HEK293T (cell line): ENCODE measurements around the gene NEO1.

Source experiments
- CTCF ChIA-PET: fragments of 350-600 bp; formaldehyde crosslinking; extraction: SDS; loops from one replicate; lab custom pipeline; 2021; ENCODE audit warnings: antibody characterized with exemption, inconsistent platforms; lab: Yijun Ruan, JAX
- POLR2A ChIA-PET: fragments of 350-600 bp; formaldehyde crosslinking; extraction: SDS; loops from one replicate; lab custom pipeline; 2020; ENCODE audit warnings: antibody characterized with exemption, inconsistent platforms; lab: Yijun Ruan, JAX
- DNase-seq: peaks from one replicate; pipeline ENCODE4 v3.0.0; 2012; ENCODE audit warnings: mixed read lengths; ENCODE audit errors: extremely low spot score
- ARNT ChIP-seq: fragments of 450-650 bp; IDR thresholded peaks from 2 replicates; pipeline ENCODE4 v1.6.1; 2017; ENCODE audit warnings: mild to moderate bottlenecking
- BHLHE40 ChIP-seq: fragments of 450-650 bp; IDR thresholded peaks from 2 replicates; pipeline ENCODE4 v1.6.1; 2016; ENCODE audit warnings: mild to moderate bottlenecking, moderate library complexity, borderline replicate concordance
- CTBP1 ChIP-seq: fragments of 450-650 bp; IDR thresholded peaks from 2 replicates; pipeline ENCODE4 v1.6.1; 2016; ENCODE audit warnings: borderline replicate concordance
- ELF4 ChIP-seq: fragments of 450-650 bp; IDR thresholded peaks from 2 replicates; pipeline ENCODE4 v1.6.1; 2017; ENCODE audit warnings: antibody characterized with exemption
- FOXA1 ChIP-seq: fragments of 450-650 bp; IDR thresholded peaks from 2 replicates; pipeline ENCODE4 v1.6.1; 2016; ENCODE audit warnings: mild to moderate bottlenecking
- FOXK2 ChIP-seq: fragments of 450-650 bp; IDR thresholded peaks from 2 replicates; pipeline ENCODE4 v1.6.1; 2016; ENCODE audit warnings: mild to moderate bottlenecking
- FOXM1 ChIP-seq: fragments of 450-650 bp; IDR thresholded peaks from 2 replicates; pipeline ENCODE4 v1.6.1; 2017; ENCODE audit warnings: mild to moderate bottlenecking, borderline replicate concordance
- HDGF ChIP-seq: fragments of 450-650 bp; IDR thresholded peaks from 2 replicates; pipeline ENCODE4 v1.6.1; 2017; ENCODE audit warnings: antibody characterized with exemption, borderline replicate concordance
- L3MBTL2 ChIP-seq: fragments of 450-650 bp; conservative IDR thresholded peaks from 2 replicates; pipeline ENCODE4 v1.6.1; 2016; ENCODE audit warnings: mild to moderate bottlenecking
- LEF1 ChIP-seq: fragments of 450-650 bp; IDR thresholded peaks from 2 replicates; pipeline ENCODE4 v1.6.1; 2017; ENCODE audit warnings: mild to moderate bottlenecking, borderline replicate concordance
- NFRKB ChIP-seq: fragments of 450-650 bp; IDR thresholded peaks from 2 replicates; pipeline ENCODE4 v1.6.1; 2016; ENCODE audit warnings: mild to moderate bottlenecking, moderate library complexity
- PKNOX1 ChIP-seq: fragments of 450-650 bp; IDR thresholded peaks from 2 replicates; pipeline ENCODE4 v1.6.1; 2016
- SP1 ChIP-seq: fragments of 450-650 bp; IDR thresholded peaks from 2 replicates; pipeline ENCODE4 v1.6.1; 2017
- SUZ12 ChIP-seq: fragments of 450-650 bp; IDR thresholded peaks from 2 replicates; pipeline ENCODE4 v1.6.1; 2016; ENCODE audit warnings: mild to moderate bottlenecking
- TARDBP ChIP-seq: fragments of 450-650 bp; IDR thresholded peaks from 2 replicates; pipeline ENCODE4 v1.6.1; 2016
- ZNF384 ChIP-seq: fragments of 450-650 bp; IDR thresholded peaks from 2 replicates; pipeline ENCODE4 v1.6.1; 2016

Gene NEO1

DNA sequence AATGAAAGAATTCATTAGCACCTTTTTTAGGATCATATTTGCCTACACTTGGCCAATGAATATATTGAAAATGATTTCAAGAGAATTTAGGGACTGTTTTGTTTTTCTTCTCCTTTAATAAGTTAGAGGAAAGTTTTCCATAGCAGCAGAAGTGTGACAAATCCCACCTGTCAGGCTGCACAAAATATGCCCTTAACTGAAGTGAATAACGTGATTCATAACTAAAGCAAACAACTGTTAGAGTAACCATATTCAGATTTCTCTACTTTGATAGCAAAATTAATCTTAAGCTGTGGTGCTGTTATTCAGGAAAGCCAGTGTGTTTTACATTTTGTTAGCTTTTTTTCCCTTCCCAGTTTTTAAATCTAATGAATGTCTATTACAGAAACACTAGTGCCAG lies 195.1 kb downstream of the NEO1 start:
- ChIA-PET POLR2A (no interaction called here), CTCF (interaction anchor here (1.4 kb wide), 1 partner anchor 18 kb away, joined by 7 read pairs; no protein-coding TSS in a partner anchor)
- TF ChIP-seq FOXA1 (no peak), SUZ12 (no peak), ELF4 (no peak), BHLHE40 (no peak), L3MBTL2 (no peak), LEF1 (no peak), ARNT (no peak), CTBP1 (no peak), FOXM1 (no peak), NFRKB (no peak), HDGF (no peak), TARDBP (no peak)
- no peak for DNase-seq

DNA sequence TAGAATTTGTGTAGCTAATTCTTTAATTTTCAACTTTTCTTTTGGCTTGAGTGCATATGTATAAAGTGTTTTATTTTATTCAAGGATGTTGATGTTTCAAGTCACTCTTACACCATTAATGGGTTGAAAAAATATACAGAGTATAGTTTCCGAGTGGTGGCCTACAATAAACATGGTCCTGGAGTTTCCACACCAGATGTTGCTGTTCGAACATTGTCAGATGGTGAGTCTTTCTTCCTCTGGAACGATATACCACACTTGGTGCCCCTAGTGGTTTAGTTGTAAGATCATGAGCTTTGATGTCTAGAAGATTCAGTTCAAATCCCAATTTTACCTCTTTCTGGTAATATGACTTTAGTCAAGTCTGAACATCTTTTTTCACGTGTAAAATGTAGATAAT lies 197.2 kb downstream of the NEO1 start:
- ChIA-PET POLR2A (no interaction called here), CTCF (interaction anchor here (1.0 to 1.8 kb wide), 3 partner anchors 8 to 465 kb away, joined by 4 to 6 read pairs (median 5); no protein-coding TSS in a partner anchor)
- DNase-seq: no peak
- TF ChIP-seq ZNF384: no peak
- TF ChIP-seq FOXA1: no peak
- TF ChIP-seq TARDBP: no peak
- no peak for TF ChIP-seq NFRKB
- TF ChIP-seq BHLHE40: no peak
- TF ChIP-seq SUZ12: no peak
- TF ChIP-seq PKNOX1: no peak
- no peak for TF ChIP-seq ELF4
- no peak for TF ChIP-seq LEF1
- TF ChIP-seq FOXM1: no peak
- TF ChIP-seq ARNT: no peak
- no peak for TF ChIP-seq L3MBTL2
- no peak for TF ChIP-seq HDGF
- TF ChIP-seq SP1: no peak
- no peak for TF ChIP-seq CTBP1
- no peak for TF ChIP-seq FOXK2

- ChIA-PET POLR2A (no interaction called here), CTCF (interaction anchor here (1.0 to 1.1 kb wide), 2 partner anchors 9 to 11 kb away, joined by 3 to 4 read pairs; no protein-coding TSS in a partner anchor)
These were observed 202.3 kb downstream of the NEO1 start for GRCh38 chr15:73254598-73254997.

DNA sequence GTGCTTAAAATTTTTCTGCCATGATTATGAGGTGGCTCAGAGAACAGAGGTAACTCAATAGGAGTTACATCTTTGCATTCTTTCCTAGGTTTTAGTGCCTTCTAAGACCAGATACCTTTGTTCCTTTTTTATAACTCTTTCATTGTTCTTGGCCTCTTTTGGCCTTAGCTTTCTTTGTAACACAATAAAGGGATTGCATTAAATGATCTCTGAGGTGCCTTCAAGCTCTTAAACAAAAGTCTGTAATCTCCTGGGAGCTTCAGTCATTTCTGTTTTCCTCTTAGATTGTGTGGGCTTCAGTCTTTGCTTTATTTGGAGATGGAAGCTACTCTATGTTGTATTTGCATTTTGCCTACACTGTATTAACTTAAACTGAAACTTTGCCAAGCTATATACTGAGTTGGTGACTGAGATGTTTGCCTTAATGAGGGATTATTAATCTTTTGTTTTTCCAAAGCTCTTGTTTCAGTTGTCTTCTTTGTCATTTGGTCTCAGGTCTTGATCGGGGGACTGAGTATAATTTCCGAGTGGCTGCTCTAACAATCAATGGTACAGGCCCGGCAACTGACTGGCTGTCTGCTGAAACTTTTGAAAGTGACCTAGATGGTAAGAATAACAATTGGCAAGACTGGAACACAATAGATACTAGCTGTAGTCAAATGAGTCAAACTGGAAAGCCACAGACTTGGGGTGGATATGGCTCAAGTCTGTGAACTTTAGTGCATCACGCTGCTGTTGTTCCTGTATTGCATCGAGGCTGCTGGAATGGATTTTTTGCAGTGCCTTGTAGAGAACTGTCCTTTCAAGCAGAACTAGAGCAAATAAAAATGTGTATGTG lies 206.2 kb downstream of the NEO1 start:
- TF ChIP-seq FOXA1: no peak
- no peak for TF ChIP-seq BHLHE40
- TF ChIP-seq SP1: no peak
- TF ChIP-seq ELF4: no peak
- TF ChIP-seq ZNF384: no peak
- no peak for TF ChIP-seq ARNT
- no peak for TF ChIP-seq SUZ12
- no peak for TF ChIP-seq FOXM1
- no peak for TF ChIP-seq FOXK2
- no peak for TF ChIP-seq NFRKB
- TF ChIP-seq LEF1: no peak
- no peak for TF ChIP-seq L3MBTL2
- no peak for TF ChIP-seq PKNOX1
- TF ChIP-seq TARDBP: no peak
- no peak for TF ChIP-seq CTBP1
- TF ChIP-seq HDGF: no peak
- DNase-seq: no peak
- ChIA-PET POLR2A (interaction anchor here (0.6 kb wide), 1 partner anchor 479 kb away, joined by 3 read pairs; no protein-coding TSS in a partner anchor), CTCF (interaction anchor here (1.3 kb wide), 1 partner anchor 17 kb away, joined by 4 read pairs; no protein-coding TSS in a partner anchor)

More at GRCh38 chr15:73254598-73254997, 202.3 kb downstream of the NEO1 start:
- DNase-seq: no peak
- TF ChIP-seq L3MBTL2 (no peak), BHLHE40 (no peak), TARDBP (no peak), ZNF384 (no peak), HDGF (no peak), ELF4 (no peak), FOXK2 (no peak), SP1 (no peak), CTBP1 (no peak), ARNT (no peak), LEF1 (no peak)

DNA sequence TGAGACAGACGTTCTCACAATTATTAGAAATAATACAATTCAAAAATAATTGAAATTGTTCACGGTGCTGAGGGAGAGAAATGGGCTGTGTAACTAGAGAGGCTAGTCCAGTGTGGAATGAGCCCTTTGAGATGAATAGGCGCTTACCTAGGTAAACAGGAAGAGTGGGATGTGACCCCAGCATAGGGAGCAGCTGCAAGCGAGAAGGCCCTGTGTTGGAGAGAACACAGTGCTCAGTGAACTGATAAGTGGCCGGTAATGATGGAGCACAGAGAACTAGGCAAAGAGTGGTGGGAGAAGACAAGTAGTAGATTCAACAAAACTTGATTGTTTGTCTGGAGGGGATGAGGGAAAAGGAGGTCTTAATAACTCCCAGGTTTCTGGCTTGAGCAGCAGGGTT lies 212.6 kb downstream of the NEO1 start:
- DNase-seq: no peak
- no peak for TF ChIP-seq CTBP1
- no peak for TF ChIP-seq FOXK2
- TF ChIP-seq SUZ12: no peak
- POLR2A ChIA-PET: no interaction called here
- CTCF ChIA-PET: interaction anchor here (0.6 to 2.7 kb wide), 7 partner anchors 9 to 203 kb away, joined by 3 to 21 read pairs (median 7); no protein-coding TSS in a partner anchor

GRCh38 chr15:73265536-73266153 lies 213.4 kb downstream of the NEO1 start:
- TF ChIP-seq L3MBTL2: 0 out of 2 replicates have a peak, but pooled peaks have one; percentile 20
- no peak for TF ChIP-seq FOXK2
- DNase-seq: peak; percentile 67
- POLR2A ChIA-PET: no interaction called here
- CTCF ChIA-PET: interaction anchor here (0.5 to 2.7 kb wide), 18 partner anchors 8 to 953 kb away, joined by 3 to 21 read pairs (median 3); no protein-coding TSS in a partner anchor
